Measurements from ENCODE around the gene ESM1.

The ESM1 gene

GRCh38 chr5:54988218-54988617, 2.8 kb upstream of the ESM1 start:
- H3K9me3 ChIP-seq (ENCODE audit: control insufficient read depth, insufficient read depth, low read depth, low read length), result no peaks in the 10 kb centered on the region
- H3K36me3 ChIP-seq (ENCODE audit: control insufficient read depth, insufficient read depth, low read length), result no peaks in the 10 kb centered on the region
- H3K9ac ChIP-seq (ENCODE audit: low read length), result no peak overlapping the region
- peaks cover 51% of the 10 kb centered on the region for H3K27me3 ChIP-seq (ENCODE audit: control insufficient read depth, insufficient read depth, low read length)
- no peak overlapping the region for H3K4me3 ChIP-seq (ENCODE audit: low read depth, low read length)
- H3K4me1 ChIP-seq (ENCODE audit: control insufficient read depth, insufficient read depth, low read length), result peaks cover 47% of the 10 kb centered on the region
- no peak overlapping the region for H3K27ac ChIP-seq (ENCODE audit: low read depth, low read length)

- Histone ChIP-seq H3K9ac (ENCODE audit: low read length) (no peak overlapping the region), H3K27me3 (ENCODE audit: control insufficient read depth, insufficient read depth, low read length) (peaks cover 53% of the 10 kb centered on the region), H3K27ac (ENCODE audit: low read depth, low read length) (no peak overlapping the region), H3K9me3 (ENCODE audit: control insufficient read depth, insufficient read depth, low read depth, low read length) (no peaks in the 10 kb centered on the region), H3K36me3 (ENCODE audit: control insufficient read depth, insufficient read depth, low read length) (no peaks in the 10 kb centered on the region), H3K4me3 (ENCODE audit: low read depth, low read length) (no peak overlapping the region), H3K4me1 (ENCODE audit: control insufficient read depth, insufficient read depth, low read length) (peaks cover 44% of the 10 kb centered on the region)
Measured at GRCh38 chr5:54986269-54986654, 869 bp upstream of the ESM1 start.

DNA sequence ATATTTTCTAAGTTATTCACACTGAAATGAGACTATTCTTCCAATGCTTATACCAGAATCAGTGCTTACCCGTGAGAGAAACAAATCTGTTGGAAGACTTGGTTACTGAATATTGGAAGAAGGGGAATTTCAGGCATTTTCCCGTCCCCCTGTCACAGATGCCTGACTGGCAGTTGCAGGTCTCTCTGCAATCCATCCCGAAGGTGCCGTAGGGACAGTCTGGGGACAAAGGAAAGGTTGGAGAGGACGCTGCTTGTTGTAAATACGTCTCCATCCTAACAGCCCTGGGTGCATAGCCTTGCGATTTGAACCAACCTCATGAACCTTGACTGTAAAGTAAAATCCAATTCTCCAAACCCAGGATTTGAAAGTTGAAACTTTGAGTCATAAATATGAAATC, 3.5 kb downstream of the ESM1 start:
- H3K27me3 ChIP-seq (ENCODE audit: control insufficient read depth, insufficient read depth, low read length), result peaks cover 31% of the 10 kb centered on the region
- H3K27ac ChIP-seq (ENCODE audit: low read depth, low read length), result no peak overlapping the region
- no peak overlapping the region for H3K4me3 ChIP-seq (ENCODE audit: low read depth, low read length)
- H3K9me3 ChIP-seq (ENCODE audit: control insufficient read depth, insufficient read depth, low read depth, low read length), result no peaks in the 10 kb centered on the region
- H3K9ac ChIP-seq (ENCODE audit: low read length), result no peak overlapping the region
- peaks cover 14% of the 10 kb centered on the region for H3K4me1 ChIP-seq (ENCODE audit: control insufficient read depth, insufficient read depth, low read length)
- H3K36me3 ChIP-seq (ENCODE audit: control insufficient read depth, insufficient read depth, low read length), result no peaks in the 10 kb centered on the region

GRCh38 chr5:54975701-54976100, 9.7 kb downstream of the ESM1 start:
- H3K27me3 ChIP-seq (ENCODE audit: control insufficient read depth, insufficient read depth, low read length), result no peaks in the 10 kb centered on the region
- H3K9ac ChIP-seq (ENCODE audit: low read length), result no peak overlapping the region
- H3K36me3 ChIP-seq (ENCODE audit: control insufficient read depth, insufficient read depth, low read length), result no peaks in the 10 kb centered on the region
- H3K4me1 ChIP-seq (ENCODE audit: control insufficient read depth, insufficient read depth, low read length), result no peaks in the 10 kb centered on the region
- no peaks in the 10 kb centered on the region for H3K9me3 ChIP-seq (ENCODE audit: control insufficient read depth, insufficient read depth, low read depth, low read length)
- H3K27ac ChIP-seq (ENCODE audit: low read depth, low read length), result no peak overlapping the region
- no peak overlapping the region for H3K4me3 ChIP-seq (ENCODE audit: low read depth, low read length)

DNA sequence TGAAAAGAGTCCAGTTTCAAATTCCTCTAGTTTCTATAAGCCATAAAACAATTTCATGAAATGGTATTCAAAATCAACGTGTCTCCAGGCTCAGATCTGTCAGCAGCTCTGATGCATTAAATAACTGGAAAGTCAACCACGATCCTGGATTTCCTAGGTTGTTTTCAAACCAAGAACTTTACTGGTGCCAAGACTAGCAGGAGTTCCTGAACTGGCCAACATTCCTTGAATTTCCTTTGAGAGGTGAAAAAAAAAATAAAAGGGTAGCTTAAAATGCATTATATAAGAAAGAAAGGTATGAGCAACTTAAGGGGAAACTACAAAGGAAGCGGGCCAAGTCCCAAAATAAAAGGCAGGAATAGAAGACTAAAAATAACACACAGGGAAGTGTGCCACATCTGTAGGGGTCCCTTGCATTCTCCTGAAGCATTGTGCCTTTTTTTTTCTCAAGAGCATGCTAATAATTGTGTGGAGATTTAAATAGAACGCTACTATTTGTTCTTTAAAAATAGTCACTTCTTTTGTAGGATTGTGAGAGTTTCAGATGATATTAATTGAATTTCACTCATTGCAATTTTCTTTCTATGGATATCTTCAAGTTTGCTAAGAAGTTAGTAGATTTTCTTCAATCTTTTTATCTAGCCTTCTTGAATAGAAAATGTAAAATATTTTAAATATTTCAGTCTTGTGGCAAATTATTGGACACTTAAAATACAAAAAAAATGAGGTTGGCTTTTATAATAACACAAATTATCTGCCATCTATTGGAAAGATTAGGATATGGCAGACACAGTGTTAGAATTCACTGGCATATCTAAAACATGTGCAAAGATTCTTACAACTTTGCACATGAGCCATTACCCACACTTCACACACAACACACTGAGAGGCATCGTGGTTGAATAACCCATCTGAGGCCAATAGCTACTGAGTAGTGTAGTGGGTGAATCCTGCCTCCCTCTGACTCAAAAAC, 15.3 kb downstream of the ESM1 start:
- Histone ChIP-seq H3K36me3 (ENCODE audit: control insufficient read depth, insufficient read depth, low read length) (no peaks in the 10 kb centered on the region), H3K9me3 (ENCODE audit: control insufficient read depth, insufficient read depth, low read depth, low read length) (no peaks in the 10 kb centered on the region; the same call in 1 of the 2 replicates), H3K27me3 (ENCODE audit: control insufficient read depth, insufficient read depth, low read length) (no peaks in the 10 kb centered on the region), H3K4me1 (ENCODE audit: control insufficient read depth, insufficient read depth, low read length) (no peaks in the 10 kb centered on the region), H3K27ac (ENCODE audit: low read depth, low read length) (no peak overlapping the region), H3K9ac (ENCODE audit: low read length) (no peak overlapping the region), H3K4me3 (ENCODE audit: low read depth, low read length) (no peak overlapping the region)

GRCh38 chr5:54969242-54969641, 16.2 kb downstream of the ESM1 start:
- Histone ChIP-seq H3K4me1 (ENCODE audit: control insufficient read depth, insufficient read depth, low read length) (no peaks in the 10 kb centered on the region), H3K36me3 (ENCODE audit: control insufficient read depth, insufficient read depth, low read length) (no peaks in the 10 kb centered on the region), H3K9ac (ENCODE audit: low read length) (no peak overlapping the region), H3K27me3 (ENCODE audit: control insufficient read depth, insufficient read depth, low read length) (no peaks in the 10 kb centered on the region), H3K9me3 (ENCODE audit: control insufficient read depth, insufficient read depth, low read depth, low read length) (no peaks in the 10 kb centered on the region; the same call in 1 of the 2 replicates), H3K27ac (ENCODE audit: low read depth, low read length) (no peak overlapping the region), H3K4me3 (ENCODE audit: low read depth, low read length) (no peak overlapping the region)

DNA sequence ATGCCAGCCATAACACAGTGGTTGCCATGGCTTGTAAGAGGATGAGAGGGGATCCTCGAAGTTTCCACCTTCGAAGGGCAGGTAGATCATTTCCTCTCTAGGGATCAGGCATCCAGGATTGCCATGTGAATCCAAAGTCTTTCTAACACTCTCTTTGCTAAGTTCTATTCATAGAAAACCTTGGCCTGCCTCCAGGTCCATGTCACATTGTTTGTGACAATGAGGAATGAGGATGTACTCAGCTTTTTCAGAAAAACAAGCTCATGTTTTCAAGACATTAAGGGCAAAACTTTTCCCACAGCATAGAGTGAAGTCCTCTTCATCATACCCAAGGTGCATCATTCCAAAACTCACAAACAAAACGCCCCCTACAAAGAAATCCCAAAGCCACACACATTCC, 19.6 kb downstream of the ESM1 start:
- Histone ChIP-seq H3K36me3 (ENCODE audit: control insufficient read depth, insufficient read depth, low read length) (no peaks in the 10 kb centered on the region), H3K27me3 (ENCODE audit: control insufficient read depth, insufficient read depth, low read length) (no peaks in the 10 kb centered on the region), H3K4me1 (ENCODE audit: control insufficient read depth, insufficient read depth, low read length) (no peaks in the 10 kb centered on the region), H3K4me3 (ENCODE audit: low read depth, low read length) (no peak overlapping the region), H3K9ac (ENCODE audit: low read length) (no peak overlapping the region), H3K27ac (ENCODE audit: low read depth, low read length) (no peak overlapping the region), H3K9me3 (ENCODE audit: control insufficient read depth, insufficient read depth, low read depth, low read length) (no peaks in the 10 kb centered on the region; the same call in 1 of the 2 replicates)

DNA sequence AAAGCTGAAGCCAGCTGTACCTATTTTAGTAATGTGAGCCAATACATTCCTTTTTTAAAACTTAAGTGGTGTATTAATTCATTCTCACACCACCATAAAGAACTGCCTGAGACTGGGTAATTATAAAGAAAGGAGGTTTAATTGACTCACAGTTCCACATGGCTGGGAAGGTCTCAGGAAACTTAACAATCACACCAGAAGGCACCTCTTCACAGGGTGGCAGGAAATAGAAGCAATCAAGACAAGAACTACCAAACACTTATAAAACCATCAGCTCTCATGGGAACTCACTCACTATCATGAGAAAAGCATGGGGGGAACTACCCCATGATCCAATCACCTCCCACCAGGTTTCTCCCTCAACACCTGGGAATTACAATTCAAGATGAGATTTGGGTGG, 21.0 kb downstream of the ESM1 start:
- H3K27me3 ChIP-seq (ENCODE audit: control insufficient read depth, insufficient read depth, low read length), result no peaks in the 10 kb centered on the region
- no peak overlapping the region for H3K4me3 ChIP-seq (ENCODE audit: low read depth, low read length)
- H3K27ac ChIP-seq (ENCODE audit: low read depth, low read length), result no peak overlapping the region
- H3K9ac ChIP-seq (ENCODE audit: low read length), result no peak overlapping the region
- H3K9me3 ChIP-seq (ENCODE audit: control insufficient read depth, insufficient read depth, low read depth, low read length), result no peaks in the 10 kb centered on the region; the same call in 1 of the 2 replicates
- no peaks in the 10 kb centered on the region for H3K4me1 ChIP-seq (ENCODE audit: control insufficient read depth, insufficient read depth, low read length)
- no peaks in the 10 kb centered on the region for H3K36me3 ChIP-seq (ENCODE audit: control insufficient read depth, insufficient read depth, low read length)

GRCh38 chr5:54959673-54960418, 25.5 kb downstream of the ESM1 start:
- H3K4me3 ChIP-seq (ENCODE audit: low read depth, low read length), result no peak overlapping the region
- no peak overlapping the region for H3K9ac ChIP-seq (ENCODE audit: low read length)
- no peaks in the 10 kb centered on the region for H3K4me1 ChIP-seq (ENCODE audit: control insufficient read depth, insufficient read depth, low read length)
- H3K36me3 ChIP-seq (ENCODE audit: control insufficient read depth, insufficient read depth, low read length), result no peaks in the 10 kb centered on the region
- no peaks in the 10 kb centered on the region for H3K27me3 ChIP-seq (ENCODE audit: control insufficient read depth, insufficient read depth, low read length)
- no peaks in the 10 kb centered on the region for H3K9me3 ChIP-seq (ENCODE audit: control insufficient read depth, insufficient read depth, low read depth, low read length)
- H3K27ac ChIP-seq (ENCODE audit: low read depth, low read length), result no peak overlapping the region

- Histone ChIP-seq H3K4me3 (ENCODE audit: low read depth, low read length) (no peak overlapping the region), H3K36me3 (ENCODE audit: control insufficient read depth, insufficient read depth, low read length) (no peaks in the 10 kb centered on the region), H3K9ac (ENCODE audit: low read length) (no peak overlapping the region), H3K4me1 (ENCODE audit: control insufficient read depth, insufficient read depth, low read length) (no peaks in the 10 kb centered on the region), H3K27me3 (ENCODE audit: control insufficient read depth, insufficient read depth, low read length) (no peaks in the 10 kb centered on the region), H3K27ac (ENCODE audit: low read depth, low read length) (no peak overlapping the region), H3K9me3 (ENCODE audit: control insufficient read depth, insufficient read depth, low read depth, low read length) (no peaks in the 10 kb centered on the region)
Measured at GRCh38 chr5:54956922-54957321, 28.5 kb downstream of the ESM1 start.

DNA sequence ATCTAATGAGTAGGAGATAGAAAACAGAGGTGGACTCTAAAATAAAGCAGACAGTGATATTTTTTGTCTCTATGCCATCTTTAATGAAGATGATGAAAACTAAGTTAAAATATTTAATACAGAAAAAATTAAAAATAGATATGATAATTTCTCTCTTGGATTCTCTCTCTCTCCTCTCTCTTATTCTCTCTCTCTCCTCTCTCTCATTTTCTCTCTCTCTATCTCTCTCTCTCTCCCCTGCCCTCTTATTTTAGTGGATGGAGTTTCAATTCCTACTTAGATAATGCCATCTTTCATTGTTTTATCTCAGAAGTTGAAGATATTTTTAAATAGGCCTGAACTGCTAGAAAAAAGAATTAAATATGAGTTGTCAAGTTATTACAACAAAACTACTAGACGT, 38.2 kb downstream of the ESM1 start:
- Histone ChIP-seq H3K27me3 (ENCODE audit: control insufficient read depth, insufficient read depth, low read length) (no peaks in the 10 kb centered on the region), H3K36me3 (ENCODE audit: control insufficient read depth, insufficient read depth, low read length) (no peaks in the 10 kb centered on the region), H3K4me1 (ENCODE audit: control insufficient read depth, insufficient read depth, low read length) (no peaks in the 10 kb centered on the region), H3K9ac (ENCODE audit: low read length) (no peak overlapping the region), H3K4me3 (ENCODE audit: low read depth, low read length) (no peak overlapping the region), H3K9me3 (ENCODE audit: control insufficient read depth, insufficient read depth, low read depth, low read length) (no peaks in the 10 kb centered on the region), H3K27ac (ENCODE audit: low read depth, low read length) (no peak overlapping the region)

All from HUES6 (cell line).